H9 (cell line): ENCODE data around the gene KIAA1671. TPM values are rescaled to one million over a fixed set of nuclear protein-coding genes. Genes with fewer than 3 reads are reported as not detected.

Source experiments
- DNase-seq: peaks from one replicate; pipeline ENCODE4 v3.0.0-alpha.2; 2017
- H2AFZ ChIP-seq: one replicate; pipeline ENCODE4 v1.6.1; 2013; ENCODE audit warnings: mild to moderate bottlenecking, low read length, control low read depth, moderate library complexity
- H2AK5ac ChIP-seq: 2 replicates; pipeline ENCODE4 v1.6.1; 2013; ENCODE audit warnings: low read length, control low read depth, mixed read lengths; ENCODE audit not compliant: insufficient read length
- H2BK120ac ChIP-seq: one replicate; pipeline ENCODE4 v1.6.1; 2013; ENCODE audit warnings: low read depth, mild to moderate bottlenecking, low read length, control low read depth, inconsistent platforms; ENCODE audit not compliant: poor library complexity, severe bottlenecking
- H2BK12ac ChIP-seq: 2 replicates; pipeline ENCODE4 v1.6.1; 2013; ENCODE audit warnings: low read length, control low read depth, mixed read lengths, low read depth; ENCODE audit not compliant: insufficient read length
- H2BK15ac ChIP-seq: 2 replicates; pipeline ENCODE4 v1.6.1; 2013; ENCODE audit warnings: low read depth, low read length, control low read depth
- H2BK20ac ChIP-seq: one replicate; pipeline ENCODE4 v1.6.1; 2013; ENCODE audit warnings: low read depth, mild to moderate bottlenecking, low read length, control low read depth, inconsistent platforms; ENCODE audit not compliant: poor library complexity, severe bottlenecking
- H2BK5ac ChIP-seq: 2 replicates; pipeline ENCODE4 v1.6.1; 2013; ENCODE audit warnings: low read length, control low read depth, mixed read lengths; ENCODE audit not compliant: insufficient read length
- H3K14ac ChIP-seq: 2 replicates; pipeline ENCODE4 v1.6.1; 2013; ENCODE audit warnings: low read length, control low read depth; ENCODE audit not compliant: insufficient read depth
- H3K18ac ChIP-seq: 2 replicates; pipeline ENCODE4 v1.6.1; 2013; ENCODE audit warnings: low read depth, mild to moderate bottlenecking, mixed read lengths, low read length, control low read depth; ENCODE audit not compliant: insufficient read length
- H3K23ac ChIP-seq: 2 replicates; pipeline ENCODE4 v1.6.1; 2013; ENCODE audit warnings: low read length, control low read depth, mixed read lengths, low read depth; ENCODE audit not compliant: insufficient read length
- H3K23me2 ChIP-seq: 2 replicates; pipeline ENCODE4 v1.6.1; 2013; ENCODE audit warnings: low read depth, mild to moderate bottlenecking, mixed read lengths, low read length, control low read depth; ENCODE audit not compliant: insufficient read length, poor library complexity, severe bottlenecking
- H3K27ac ChIP-seq: 2 replicates; pipeline ENCODE4 v1.5.1; 2013; ENCODE audit warnings: low read length, control low read depth, mixed read lengths, low read depth; ENCODE audit not compliant: insufficient read length
- H3K27me3 ChIP-seq: 2 replicates; pipeline ENCODE4 v1.6.1; 2013; ENCODE audit warnings: low read length, control low read depth, inconsistent platforms; ENCODE audit not compliant: insufficient read depth
- H3K4ac ChIP-seq: 2 replicates; pipeline ENCODE4 v1.6.1; 2013; ENCODE audit warnings: low read depth, mild to moderate bottlenecking, control low read depth, inconsistent platforms, low read length, moderate library complexity
- H3K4me1 ChIP-seq: 2 replicates; pipeline ENCODE4 v1.6.1; 2013; ENCODE audit warnings: low read length, control low read depth, inconsistent platforms; ENCODE audit not compliant: insufficient read depth
- H3K4me2 ChIP-seq: 2 replicates; pipeline ENCODE4 v1.6.1; 2013; ENCODE audit warnings: low read length, control low read depth, mixed read lengths; ENCODE audit not compliant: insufficient read length, insufficient read depth
- H3K56ac ChIP-seq: 2 replicates; pipeline ENCODE4 v1.6.1; 2013; ENCODE audit warnings: low read depth, mild to moderate bottlenecking, mixed read lengths, low read length, control low read depth; ENCODE audit not compliant: insufficient read length
- H3K79me1 ChIP-seq: 2 replicates; pipeline ENCODE4 v1.6.1; 2013; ENCODE audit warnings: low read depth, mild to moderate bottlenecking, moderate library complexity, low read length, control low read depth, inconsistent platforms; ENCODE audit not compliant: insufficient read depth, poor library complexity, severe bottlenecking
- H3K79me2 ChIP-seq: 2 replicates; pipeline ENCODE4 v1.6.1; 2013; ENCODE audit warnings: low read length, control low read depth, inconsistent platforms; ENCODE audit not compliant: insufficient read depth
- H3K9ac ChIP-seq: 2 replicates; pipeline ENCODE4 v1.6.1; 2013; ENCODE audit warnings: low read length, control low read depth, mixed read lengths; ENCODE audit not compliant: insufficient read length; ENCODE audit errors: extremely low read depth
- H3K9me3 ChIP-seq: one replicate; pipeline ENCODE4 v1.6.1; 2013; ENCODE audit warnings: low read depth, low read length, inconsistent platforms; ENCODE audit not compliant: control insufficient read depth
- H3T11ph ChIP-seq: one replicate; pipeline ENCODE4 v1.6.1; 2013; ENCODE audit warnings: mild to moderate bottlenecking, low read length, control low read depth, inconsistent platforms
- H4K20me1 ChIP-seq: one replicate; pipeline ENCODE4 v1.6.1; 2013; ENCODE audit not compliant: control insufficient read depth, insufficient read length, insufficient read depth
- H4K5ac ChIP-seq: 2 replicates; pipeline ENCODE4 v1.6.1; 2013; ENCODE audit warnings: low read depth, mild to moderate bottlenecking, mixed read lengths, low read length, control low read depth; ENCODE audit not compliant: insufficient read length
- H4K8ac ChIP-seq: replicated peaks from 2 replicates; pipeline ENCODE4 v1.6.1; 2013; ENCODE audit warnings: low read length, control low read depth, mixed read lengths, low read depth; ENCODE audit not compliant: insufficient read length
- H4K91ac ChIP-seq: 2 replicates; pipeline ENCODE4 v1.6.1; 2013; ENCODE audit warnings: low read depth, mild to moderate bottlenecking, moderate library complexity, mixed read lengths, low read length, control low read depth; ENCODE audit not compliant: insufficient read length
- H3K27ac Mint-ChIP-seq, 3 experiments: 2 replicates in 2 of 3; 3 replicates in 1 of 3; pipeline ENCODE4 v1.8.0; 2020 to 2021; ENCODE audit warnings: mixed read lengths in 3 of 3, mild to moderate bottlenecking in 1 of 3, moderate library complexity in 1 of 3
- H3K27me3 Mint-ChIP-seq: 2 replicates; pipeline ENCODE4 v1.8.0; 2021; ENCODE audit warnings: low read depth, mild to moderate bottlenecking, moderate library complexity, mixed read lengths
- H3K36me3 Mint-ChIP-seq, 3 experiments: 2 replicates in 2 of 3; 3 replicates in 1 of 3; pipeline ENCODE4 v1.8.0; 2020 to 2021; ENCODE audit warnings: low read depth in 3 of 3, mixed read lengths in 3 of 3; ENCODE audit not compliant: insufficient read depth in 1 of 3
- H3K4me1 Mint-ChIP-seq, 2 experiments: 2 replicates each; pipeline ENCODE4 v1.8.0; 2020; ENCODE audit warnings: mixed read lengths in 2 of 2
- H3K4me3 Mint-ChIP-seq, 2 experiments: 2 replicates in 1 of 2; 3 replicates in 1 of 2; pipeline ENCODE4 v1.8.0; 2020 to 2021; ENCODE audit warnings: mild to moderate bottlenecking in 2 of 2, mixed read lengths in 2 of 2, moderate library complexity in 1 of 2
- H3K9me3 Mint-ChIP-seq, 2 experiments: 2 replicates in 1 of 2; 3 replicates in 1 of 2; pipeline ENCODE4 v1.8.0; 2020; ENCODE audit warnings: mild to moderate bottlenecking in 2 of 2, mixed read lengths in 2 of 2, moderate library complexity in 1 of 2
- CTCF ChIP-seq: fragments of 200-600 bp; sonication (generic); conservative IDR thresholded peaks from 3 replicates; pipeline ENCODE4 v1.8.0; 2021; ENCODE audit warnings: antibody characterized with exemption, mild to moderate bottlenecking
- WGBS: extraction: QIAGEN DNeasy Blood & Tissue Kit; methylation state at CpG from one replicate; pipeline ENCODE4 v1.1.7; 2013; ENCODE audit warnings: missing lambda C conversion rate, low lambda C conversion rate, mixed read lengths; ENCODE audit not compliant: insufficient read length; ENCODE audit errors: extremely low coverage; 5-methylcytosine and 5-hydroxymethylcytosine counted together
- total RNA-seq: library from RNA; stranded (reverse); gene quantifications from 2 replicates; pipeline ENCODE4 v1.2.1, GENCODE V29; 2021

KIAA1671 gene
- total RNA-seq, 1 experiment from 2014 or later: 22.6 TPM

GRCh38 chr22:24996420-24996952 is 44.0 kb downstream of the KIAA1671 start:
- H2BK12ac ChIP-seq: no peak overlapping the region
- H3K27me3 ChIP-seq: no peaks in the 10 kb centered on the region
- no peaks in the 10 kb centered on the region for H3K27me3 Mint-ChIP-seq
- H3K9me3 ChIP-seq: no peaks in the 10 kb centered on the region
- no peak overlapping the region for H2BK20ac ChIP-seq
- no peaks in the 10 kb centered on the region for H3K36me3 Mint-ChIP-seq
- no peak overlapping the region for H2BK5ac ChIP-seq
- DNase-seq: peak; percentile 94
- no peak overlapping the region for H4K91ac ChIP-seq
- H3K79me2 ChIP-seq: no peaks in the 10 kb centered on the region
- H4K20me1 ChIP-seq: no peaks in the 10 kb centered on the region
- no peak overlapping the region for H2BK15ac ChIP-seq
- no CpG with 5 or more reads among the region's 5 CpGs for WGBS
- H3K4me1 ChIP-seq: peaks cover 11% of the 10 kb centered on the region; the same call in 1 of the 2 replicates
- H3K9me3 Mint-ChIP-seq: no peaks in the 10 kb centered on the region
- H3K18ac ChIP-seq: no peak overlapping the region
- H3K23ac ChIP-seq: no peak overlapping the region
- no peak overlapping the region for H2BK120ac ChIP-seq
- TF ChIP-seq CTCF: no peak
- no peak overlapping the region for H3K56ac ChIP-seq
- no peak overlapping the region for H2AFZ ChIP-seq
- H2AK5ac ChIP-seq: no peak overlapping the region
- H3K14ac ChIP-seq: no peak overlapping the region
- peaks cover 46 to 52% of the 10 kb centered on the region in 2 experiments for H3K4me1 Mint-ChIP-seq
- peak overlapping the region; percentile 12 to 94 (median 82); a peak in 6 of 7 replicates for H3K27ac Mint-ChIP-seq
- no peaks in the 10 kb centered on the region for H3K23me2 ChIP-seq
- no peak overlapping the region for H4K8ac ChIP-seq
- H4K5ac ChIP-seq: no peak overlapping the region
- H3T11ph ChIP-seq: no peak overlapping the region
- H3K4me3 Mint-ChIP-seq: peak overlapping the region; percentile 9 to 68
- H3K27ac ChIP-seq: no peak overlapping the region
- H3K79me1 ChIP-seq: no peaks in the 10 kb centered on the region
- H3K4me2 ChIP-seq: peak overlapping the region; percentile 39
- peak overlapping the region; percentile 1 for H3K9ac ChIP-seq
- H3K4ac ChIP-seq: no peak overlapping the region
